Left ventricle myocardium superior (tissue), 1 donor: ENCODE data around the gene STC2. TPM values are rescaled to one million over a fixed set of nuclear protein-coding genes. Genes with fewer than 3 reads are reported as not detected.

Source experiments
- ATAC-seq: fragments of 200-7000 bp; cut with Tn5 transposase; one replicate; pipeline ENCODE4 v1.9.1; 2020; ENCODE audit warnings: mild to moderate bottlenecking, moderate library complexity
- DNase-seq: peaks from one replicate; pipeline ENCODE4 v3.0.0-alpha.2; 2020
- intact Hi-C: fragments of 100-400 bp; cut with micrococcal nuclease; formaldehyde crosslinking; loops from one replicate; pipeline ENCODE4 v1.11.0; 2022
- total RNA-seq: library from RNA; stranded (reverse); fragmentation: NEBNext Ultra II Directional; extraction: Animal tissue kit (Norgen Biotek cat#: 25700); gene quantifications from one replicate; pipeline ENCODE4 v1.2.1, GENCODE V29; 2021
- donor health status: DM: no; HTN: yes; CAD: no; lungs with severe emphysema.

Gene STC2
- total RNA-seq, 1 donor from 2014 or later: 6.8 TPM

DNA sequence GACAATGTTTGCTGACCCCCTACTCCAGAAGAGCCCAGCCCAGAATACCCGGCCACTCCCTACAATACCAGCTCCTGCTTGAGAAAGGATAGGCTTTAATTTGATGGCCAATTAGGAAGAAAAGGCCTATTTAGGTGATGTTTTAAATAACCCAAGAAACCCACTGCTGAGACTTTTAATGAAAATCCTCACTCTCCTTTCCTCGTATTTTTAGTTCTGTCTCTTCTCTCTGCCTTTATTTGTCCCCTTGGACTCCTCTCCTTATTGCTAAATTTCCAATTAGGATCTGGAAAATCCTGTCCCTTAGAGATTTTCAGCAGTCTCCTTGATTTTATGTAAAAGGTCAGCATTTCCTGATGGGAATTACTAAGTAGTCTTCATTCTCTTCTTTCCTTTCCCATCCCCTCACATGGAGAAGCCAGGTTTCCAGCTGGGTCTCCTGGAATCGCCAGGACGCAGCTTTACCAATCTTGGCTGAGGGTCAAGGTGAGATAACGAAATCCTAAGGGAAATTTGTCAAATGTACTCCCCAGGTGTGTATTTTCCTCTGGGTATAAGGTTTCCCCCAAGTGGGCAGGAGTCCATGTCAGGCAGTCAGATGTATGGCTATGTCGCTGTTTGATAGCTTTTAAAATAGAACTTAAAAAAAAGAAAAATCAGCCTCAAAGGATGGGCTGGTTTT lies 11.7 kb downstream of the STC2 start:
- DNase-seq (no peak), ATAC-seq (no peak)
- intact Hi-C loops: no loop called here

DNA sequence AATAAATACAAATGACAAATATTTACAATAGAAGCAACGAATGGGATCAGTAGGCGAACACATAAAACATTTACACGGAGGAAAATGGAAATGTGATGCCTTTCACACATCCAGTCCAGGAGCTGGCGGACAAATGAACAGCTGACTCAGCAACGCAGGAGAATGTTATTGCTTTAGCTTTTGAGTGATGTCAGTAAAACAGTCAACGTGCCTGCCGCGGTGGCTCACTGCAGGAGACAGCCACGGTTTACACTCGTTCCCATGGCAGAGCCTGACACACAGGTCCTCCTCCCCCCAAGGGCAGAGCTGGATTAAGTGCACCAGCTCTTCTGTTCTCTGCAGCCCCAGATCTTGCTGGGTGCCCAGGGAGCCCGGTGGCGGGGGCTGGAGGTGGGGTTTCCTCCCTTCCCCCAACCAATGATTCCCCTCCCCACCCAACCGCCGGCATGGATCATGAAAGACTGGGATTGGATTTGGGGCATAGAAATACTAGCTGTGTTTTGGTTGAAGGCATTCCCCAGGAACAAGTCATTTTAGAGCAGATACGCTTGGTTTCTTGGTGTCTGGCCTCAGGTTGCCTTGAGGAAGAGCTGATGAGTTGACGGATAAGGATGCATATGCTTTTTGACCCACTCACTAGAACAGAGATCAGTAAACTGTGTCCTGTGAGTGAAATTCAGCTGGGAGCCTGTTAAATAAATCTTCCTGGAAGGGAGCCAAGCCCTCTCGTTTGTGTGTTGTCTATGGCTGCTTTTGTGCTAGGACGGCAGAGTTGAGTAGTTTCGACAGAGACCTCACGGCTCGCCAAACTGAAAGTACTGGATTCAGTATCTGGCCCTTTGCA lies 12.5 kb downstream of the STC2 start:
- intact Hi-C loops: no loop called here
- DNase-seq (no peak), ATAC-seq (peak; percentile 30)

DNA sequence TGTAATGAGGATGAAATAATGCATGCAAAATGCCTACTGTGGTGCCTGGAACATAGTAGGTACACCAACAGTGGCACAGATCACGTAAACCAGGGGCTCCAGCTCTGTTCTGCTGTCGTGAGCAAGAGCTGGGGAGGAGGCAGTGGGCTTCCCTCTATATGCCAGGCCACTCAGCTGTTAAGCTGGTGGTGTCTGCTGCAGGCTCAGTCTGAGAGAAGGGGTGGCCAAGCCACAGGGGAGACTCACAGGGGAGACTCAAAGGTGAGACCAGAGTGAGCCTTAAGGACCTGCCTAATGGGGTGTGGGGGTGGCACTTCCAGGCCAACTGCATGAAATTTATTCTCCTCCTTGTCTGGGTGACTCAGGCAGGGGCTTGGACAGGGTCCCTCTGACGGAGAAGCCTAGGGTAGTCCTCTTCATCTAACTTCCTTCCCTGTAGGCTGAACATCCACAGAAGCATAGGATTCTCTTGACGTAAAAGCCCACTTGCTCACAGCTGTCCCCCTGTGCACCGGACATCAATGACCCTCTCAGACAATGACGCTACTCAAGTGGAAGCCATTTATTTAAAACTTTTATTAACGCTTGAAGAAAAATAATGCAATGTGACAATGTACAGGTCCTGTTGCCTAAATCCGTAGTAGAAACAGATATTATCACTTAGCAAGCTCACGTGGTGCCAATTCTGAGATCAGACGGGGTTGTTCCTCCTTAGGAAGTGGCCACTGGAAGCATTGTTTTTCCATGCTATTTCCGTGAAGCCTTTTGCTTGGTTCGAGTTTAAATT lies 13.9 kb downstream of the STC2 start:
- no peak for ATAC-seq
- intact Hi-C loops: no loop called here
- DNase-seq: no peak

DNA sequence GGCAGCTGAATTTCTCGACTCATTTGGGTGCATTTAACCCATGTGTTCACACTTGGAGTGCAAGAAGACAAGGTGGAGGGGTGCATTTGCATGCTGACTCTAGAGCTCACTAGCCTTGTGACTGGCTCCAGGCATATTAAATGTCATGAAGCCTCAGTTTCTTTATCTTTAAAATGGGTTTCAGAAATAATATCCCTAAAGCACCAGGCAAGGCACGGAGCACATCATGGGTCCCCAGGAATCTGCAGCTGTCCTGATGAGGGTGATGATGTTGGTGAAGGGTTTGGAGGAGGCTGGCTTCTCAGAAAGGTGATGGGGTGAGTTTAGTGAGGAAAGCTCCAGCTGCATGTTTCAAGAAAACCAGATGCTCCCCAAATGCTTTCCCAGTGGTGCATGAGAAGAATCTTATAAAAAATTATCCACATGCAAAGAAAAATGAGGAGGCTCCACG lies 14.8 kb downstream of the STC2 start:
- DNase-seq: no peak
- no peak for ATAC-seq
- intact Hi-C loops: no loop called here

DNA sequence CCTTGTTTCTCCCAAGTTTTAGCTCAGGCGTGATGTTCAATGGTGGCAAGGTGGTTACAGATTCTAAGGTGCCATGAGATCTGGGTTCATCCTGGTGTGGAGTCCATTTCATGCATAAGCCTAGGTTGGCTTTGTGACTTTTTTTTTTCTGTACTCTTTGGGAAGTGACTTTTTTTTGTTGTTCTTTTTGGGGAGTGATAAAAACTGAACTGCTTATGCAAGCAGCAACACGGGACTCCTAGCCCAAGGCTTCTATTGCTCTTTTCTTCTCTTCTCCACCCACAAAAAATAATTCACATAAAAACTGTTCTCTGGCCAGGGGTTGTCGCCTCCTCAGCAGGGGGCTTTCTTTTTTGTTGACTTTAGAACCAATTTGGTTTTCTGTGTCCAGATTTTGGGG lies 15.4 kb downstream of the STC2 start:
- DNase-seq: no peak
- no peak for ATAC-seq
- intact Hi-C loops: no loop called here

DNA sequence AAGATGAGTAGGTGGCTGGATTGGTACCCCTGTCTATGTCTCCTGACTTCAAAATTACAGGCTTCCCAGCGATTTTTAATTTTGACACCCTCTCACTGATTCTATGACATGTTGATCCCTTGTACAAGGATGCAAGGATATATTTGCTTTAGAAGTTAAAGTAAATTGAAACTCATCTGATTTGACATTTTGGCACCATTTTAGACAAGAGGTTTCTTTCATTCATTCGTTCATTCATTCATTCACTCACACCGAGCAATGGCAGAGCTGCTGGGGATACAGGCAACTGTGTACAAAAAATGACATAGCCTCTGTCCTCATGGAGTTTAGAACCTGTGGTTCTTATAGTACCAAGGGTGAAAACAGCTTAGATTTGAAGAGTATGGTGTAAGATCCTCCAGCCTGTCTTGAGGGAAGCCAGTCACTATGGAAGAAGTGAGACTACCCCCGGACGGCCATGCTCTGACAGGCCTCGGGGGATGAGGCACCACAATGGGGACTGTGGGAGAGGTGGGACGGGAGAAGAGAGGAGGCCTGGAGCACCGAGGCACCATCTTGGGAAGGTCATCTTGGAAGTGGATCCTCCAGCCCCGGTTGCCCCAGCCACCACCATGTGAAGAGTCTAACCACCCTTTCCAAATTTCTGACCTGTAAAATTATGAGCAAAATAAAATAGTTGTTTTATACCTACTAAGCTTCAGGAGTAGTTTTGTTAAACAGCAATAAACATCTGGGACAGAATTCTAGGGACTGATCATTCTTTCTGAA lies 16.2 kb downstream of the STC2 start:
- no peak for DNase-seq
- no peak for ATAC-seq
- intact Hi-C loops: no loop called here

DNA sequence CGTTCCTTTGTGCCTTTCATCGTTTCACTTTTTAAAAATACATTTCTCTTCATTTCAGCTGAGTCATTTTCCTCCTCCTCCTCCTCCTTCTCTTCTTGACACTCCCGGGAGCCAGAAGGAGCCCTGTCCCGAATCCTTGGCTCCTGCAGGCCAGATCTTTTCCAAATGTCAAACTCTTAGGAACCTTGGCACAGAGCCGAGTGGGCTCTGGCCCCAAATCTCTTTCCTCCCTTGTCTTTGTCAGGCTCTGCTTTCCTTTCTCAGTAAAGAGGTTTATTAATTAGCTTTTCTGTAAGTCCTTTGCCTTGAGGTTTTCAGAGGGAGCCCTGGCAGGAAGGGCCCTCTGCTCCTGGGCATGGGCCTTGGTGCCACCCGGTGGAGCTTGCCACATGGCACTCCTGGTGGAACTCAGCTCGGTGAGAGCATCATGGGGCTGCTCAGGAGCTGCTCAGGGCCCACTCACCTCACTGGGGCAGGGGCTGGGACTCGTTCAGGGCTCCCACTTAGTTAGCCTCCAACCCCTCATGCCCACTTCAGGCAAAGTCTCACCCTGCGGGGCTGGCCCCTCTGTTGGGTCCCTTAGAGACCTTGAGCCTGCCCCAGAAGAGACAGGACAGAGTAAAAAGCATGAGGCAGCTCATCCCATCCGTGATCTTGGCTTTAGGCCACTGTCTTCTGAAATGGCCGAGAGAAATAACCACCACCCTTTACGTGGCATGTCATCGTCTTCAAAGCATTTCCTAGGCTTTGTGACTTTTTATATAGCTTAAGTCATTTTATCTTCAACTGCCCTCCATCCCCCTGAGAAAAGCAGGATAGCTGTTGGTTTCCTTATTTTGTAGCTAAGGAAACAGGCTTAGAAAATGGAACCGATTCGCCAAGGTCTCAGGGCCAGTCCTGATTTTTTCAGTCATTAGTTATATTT lies 17.1 kb downstream of the STC2 start:
- peak; percentile 72 for ATAC-seq
- DNase-seq: peak; percentile 72
- intact Hi-C loops: no loop called here

DNA sequence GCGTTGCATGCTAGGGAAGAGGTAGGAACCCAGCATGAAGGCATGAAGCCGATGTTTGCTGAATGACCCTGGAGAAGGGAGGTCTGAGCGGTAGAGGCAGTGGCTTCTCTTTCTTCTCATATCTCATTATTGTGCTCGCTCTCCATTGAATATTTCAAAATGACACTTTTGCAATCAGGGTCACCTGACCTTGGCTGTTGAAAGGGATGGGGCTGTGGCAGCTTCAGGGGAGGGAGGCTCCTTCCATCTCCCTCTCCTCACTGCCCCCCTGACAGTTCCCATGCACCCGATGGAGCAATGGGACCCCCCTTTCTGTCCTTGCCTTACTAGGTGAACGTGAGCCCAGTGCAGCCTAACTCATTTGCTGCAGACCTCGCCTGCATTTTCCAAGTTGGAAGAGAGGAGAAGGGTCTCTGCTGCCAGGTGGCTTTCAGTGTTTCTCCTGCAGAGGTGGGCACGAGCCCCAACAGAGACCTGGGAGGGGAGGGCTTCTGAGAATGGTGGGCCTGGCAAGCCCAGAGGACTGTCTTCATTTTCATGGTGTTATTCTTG lies 17.9 kb downstream of the STC2 start:
- ATAC-seq (peak; percentile 14), DNase-seq (no peak)
- intact Hi-C loops: no loop called here

DNA sequence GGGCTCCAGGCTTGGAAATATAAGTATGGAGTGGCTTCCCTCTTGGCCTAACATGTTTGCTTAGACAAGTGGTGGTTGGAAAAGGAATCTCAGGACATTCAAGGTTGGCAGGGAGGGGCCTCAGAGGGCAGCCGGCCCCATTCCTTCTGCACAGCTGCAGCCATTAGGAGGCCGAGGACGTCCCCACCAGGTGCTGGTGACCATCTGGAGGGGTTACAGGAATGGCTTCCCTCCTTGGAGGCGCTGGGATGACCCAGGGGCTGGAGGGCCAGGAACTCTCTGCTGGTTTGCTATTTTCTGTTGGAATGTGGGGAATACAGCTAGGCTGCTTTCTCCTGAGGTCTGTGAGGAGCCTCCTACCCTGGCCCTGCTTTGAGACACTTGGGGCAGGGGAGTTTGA lies 18.5 kb downstream of the STC2 start:
- no peak for ATAC-seq
- no peak for DNase-seq
- intact Hi-C loops: no loop called here

DNA sequence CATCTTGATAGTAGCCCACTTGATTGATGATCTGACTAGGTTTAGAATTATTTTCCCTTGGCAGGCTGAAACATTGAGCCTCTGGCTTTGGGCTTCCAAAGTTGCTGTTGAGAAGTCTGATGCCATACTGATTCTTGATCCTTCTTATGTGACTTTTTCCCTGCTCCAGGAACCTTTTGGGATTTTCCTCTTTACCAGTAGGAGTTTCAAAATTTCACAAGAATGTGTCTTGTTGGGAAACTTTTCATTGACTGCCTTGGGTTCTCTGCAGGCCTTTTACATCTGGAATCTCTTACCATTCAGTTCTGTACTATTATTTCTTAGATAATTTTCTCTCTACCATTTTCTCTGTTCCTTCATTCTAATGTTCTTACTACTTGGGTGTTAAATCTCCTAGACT lies 20.0 kb downstream of the STC2 start:
- intact Hi-C loops: no loop called here
- no peak for ATAC-seq
- no peak for DNase-seq

DNA sequence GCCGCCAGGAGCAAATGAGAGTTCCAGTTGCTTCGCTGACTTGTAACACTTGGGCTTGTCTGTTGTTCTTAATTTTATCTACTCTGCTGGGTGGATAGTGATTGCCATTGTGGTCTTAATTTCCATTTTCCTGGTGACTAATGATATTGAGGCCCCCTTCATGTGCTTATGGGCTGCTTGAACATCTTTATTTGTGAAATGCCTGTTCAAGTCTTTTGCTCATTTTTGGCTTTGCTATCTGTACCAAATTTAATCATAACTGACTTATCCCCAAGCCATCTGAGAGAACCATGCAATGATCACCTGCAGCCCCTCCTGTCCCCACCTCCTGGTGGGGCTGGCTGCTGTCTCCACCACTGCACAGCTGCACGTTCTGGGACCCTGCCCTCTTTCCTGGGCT lies 20.5 kb downstream of the STC2 start:
- DNase-seq: no peak
- no peak for ATAC-seq
- intact Hi-C loops: no loop called here

DNA sequence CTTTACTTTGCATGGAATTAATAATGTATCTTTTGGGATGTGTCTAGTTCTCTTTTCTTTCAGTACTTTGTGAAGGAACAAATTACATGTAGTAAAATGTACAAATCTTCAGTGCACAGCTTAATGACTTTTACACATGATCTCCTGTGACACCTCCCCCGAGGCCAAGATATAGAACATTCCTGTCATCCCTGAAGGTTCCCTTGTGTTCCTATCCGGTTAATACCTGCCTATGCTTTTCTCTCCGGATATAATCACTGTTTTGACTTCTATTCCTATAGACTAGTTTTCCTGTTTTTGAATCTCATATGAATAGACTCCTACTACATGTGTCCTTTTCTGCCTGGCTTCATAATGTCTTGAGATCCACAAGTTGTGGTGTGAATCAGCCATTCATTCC lies 21.5 kb downstream of the STC2 start:
- no peak for ATAC-seq
- no peak for DNase-seq
- intact Hi-C loops: no loop called here

DNA sequence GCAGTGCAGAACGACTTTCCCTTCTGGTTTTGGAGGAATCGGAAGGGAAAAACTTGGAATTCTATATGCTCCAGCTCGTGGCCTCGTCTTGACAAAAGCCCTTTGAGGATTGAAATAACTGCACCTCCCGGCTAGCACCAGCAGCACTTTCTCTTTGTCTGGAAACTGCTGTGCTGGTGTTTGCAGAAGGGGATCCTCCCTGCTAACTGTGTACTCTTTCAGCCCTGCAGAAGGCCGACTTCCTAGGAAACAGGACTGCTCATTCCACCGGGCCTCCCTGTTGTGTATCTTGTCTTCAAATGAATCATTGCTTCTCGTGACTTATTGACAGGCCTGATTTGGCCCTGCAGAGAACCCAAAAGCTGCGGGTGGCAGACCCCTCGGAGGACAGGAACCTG lies 23.6 kb downstream of the STC2 start:
- intact Hi-C loops: no loop called here
- DNase-seq: no peak
- ATAC-seq: no peak

DNA sequence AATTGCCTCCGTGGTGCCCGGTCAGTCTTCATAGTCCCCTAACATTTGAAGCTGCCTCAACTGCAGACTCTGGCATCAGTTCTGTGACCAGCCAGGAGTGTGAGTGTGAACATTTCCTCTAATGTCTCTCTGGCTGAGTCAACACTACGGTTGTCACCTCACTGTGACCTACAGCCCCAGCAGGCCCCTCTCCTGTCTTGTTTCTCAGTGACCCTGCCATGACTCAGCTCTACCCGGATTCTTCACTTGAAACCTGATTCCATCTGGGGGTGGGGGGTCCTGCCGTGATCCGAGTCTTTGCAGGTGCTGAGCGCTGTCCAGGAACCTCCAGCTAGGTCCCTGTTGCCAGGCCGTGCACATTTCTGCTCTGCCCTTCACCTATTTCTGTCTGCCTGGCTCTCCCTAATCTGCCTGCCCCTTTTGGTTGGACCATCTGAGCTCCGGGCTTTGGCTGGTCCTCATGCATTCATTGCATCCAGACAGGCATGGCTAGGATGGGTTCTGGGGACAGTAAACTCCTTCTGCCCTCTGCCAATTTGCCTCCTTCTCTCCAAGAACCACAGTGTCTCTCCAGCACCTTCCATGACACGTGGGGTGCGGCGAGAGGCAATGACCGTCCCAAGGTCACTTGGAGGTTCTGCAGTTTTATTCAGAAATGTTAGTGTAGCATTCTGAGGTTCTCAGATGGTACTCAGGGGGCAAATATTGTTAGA lies 24.2 kb downstream of the STC2 start:
- no peak for DNase-seq

DNA sequence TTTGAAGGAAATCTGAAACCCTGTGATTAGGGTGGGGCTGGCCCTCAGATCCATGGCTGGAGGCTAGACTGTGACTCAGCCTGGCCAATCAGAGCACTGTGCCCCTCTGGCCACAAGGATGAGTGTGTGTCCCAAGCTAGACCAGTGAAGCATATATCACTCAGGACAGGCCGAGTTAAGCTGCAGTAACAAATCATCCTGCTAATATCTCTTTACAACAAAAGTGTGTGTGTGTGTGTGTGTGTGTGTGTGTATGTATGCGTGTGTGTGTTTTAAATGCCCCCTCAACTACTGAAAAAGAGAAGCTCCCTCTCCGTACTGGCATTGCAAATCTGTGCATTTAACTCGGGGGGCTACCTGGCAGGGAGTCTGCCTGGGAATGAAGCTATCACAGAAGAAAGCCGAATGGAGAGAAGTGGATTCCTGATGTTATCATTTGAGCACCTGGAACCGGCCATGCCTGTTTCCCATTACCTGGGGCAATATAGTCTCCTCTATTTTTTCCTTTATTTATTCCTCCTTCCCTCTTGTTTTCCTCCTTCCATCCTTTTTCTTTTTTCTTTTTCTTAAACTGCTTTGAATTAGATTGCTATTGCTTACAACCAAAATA lies 25.6 kb downstream of the STC2 start:
- ATAC-seq (no peak), DNase-seq (no peak)
- intact Hi-C loops: no loop called here

More for the DNA sequence above, 24.2 kb downstream of the STC2 start:
- intact Hi-C loops: no loop called here
- no peak for ATAC-seq

DNA sequence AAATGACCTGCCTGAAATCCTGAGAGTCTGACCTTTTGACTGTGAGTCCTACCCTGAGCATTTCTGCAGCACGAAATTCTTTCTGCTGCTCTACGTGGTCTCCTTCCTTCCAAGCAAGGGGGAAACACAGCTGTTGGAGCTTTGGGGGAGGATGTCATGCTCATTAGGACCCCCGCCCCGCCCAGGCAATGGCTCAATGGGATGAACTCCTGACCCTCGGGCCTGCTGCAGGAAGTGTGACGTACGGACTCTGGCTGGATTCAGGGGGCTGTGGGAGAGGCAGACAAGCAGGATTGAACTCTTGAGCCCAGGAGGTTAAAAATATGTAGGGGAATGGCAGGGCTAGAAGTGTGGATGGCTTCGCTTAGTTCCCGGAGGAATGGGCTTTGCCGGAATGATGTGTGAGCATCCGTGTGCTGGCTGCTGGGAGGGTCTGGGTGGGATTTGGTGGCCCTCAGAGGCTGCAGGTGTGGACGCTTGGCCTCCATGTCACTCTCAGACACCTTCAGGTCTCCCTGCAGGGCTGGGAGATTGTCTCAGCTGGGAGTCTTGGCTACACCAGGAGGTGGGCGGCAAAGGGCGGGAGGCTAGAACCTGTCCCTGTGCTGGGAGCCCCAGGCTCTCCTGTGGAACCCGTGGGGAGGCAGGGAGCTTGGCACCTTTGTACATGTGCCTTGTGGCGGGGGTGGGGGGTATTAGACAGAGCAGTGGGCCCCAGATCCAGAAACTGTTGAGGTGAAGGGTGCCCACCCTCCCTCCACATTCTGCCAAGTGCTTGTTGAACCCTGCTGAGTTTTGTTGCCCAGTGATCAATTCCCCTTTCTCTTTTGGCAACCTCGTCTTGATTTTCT lies 26.3 kb downstream of the STC2 start:
- no peak for ATAC-seq
- intact Hi-C loops: no loop called here
- DNase-seq: no peak
